Spleen (tissue), 7 donors: ENCODE data around the gene HNF4A.

ENCODE experiments used
- POLR2A ChIP-seq, 3 donors: fragments of 450-650 bp; IDR thresholded peaks; one replicate each; pipeline ENCODE4 v1.5.1; 2017; ENCODE audit warnings: antibody characterized with exemption in 3 of 3, mild to moderate bottlenecking in 1 of 3
- TF ChIP-seq, protein P1 (sequence below), 11 experiments: fragments of 200-600 bp in 7 of 11; fragments of 450-650 bp in 4 of 11; sonication (generic) in 4 of 11; IDR thresholded peaks in 8 of 11; conservative IDR thresholded peaks in 3 of 11; 1 replicate in 7 of 11; 2 replicates in 4 of 11; pipeline versions ENCODE4 v1.4.0 to v1.8.0; 2016 to 2021; ENCODE audit warnings: antibody characterized with exemption in 11 of 11, inconsistent platforms in 4 of 11, mild to moderate bottlenecking in 1 of 11
- donor health status: DM: no; HTN: no; CAD: no; lungs with moderate emphysema.
- donor health status: DM: no; HTN: no; CAD: no.
- donor health status: DM: no; HTN: no; CAD: no.

DNA sequence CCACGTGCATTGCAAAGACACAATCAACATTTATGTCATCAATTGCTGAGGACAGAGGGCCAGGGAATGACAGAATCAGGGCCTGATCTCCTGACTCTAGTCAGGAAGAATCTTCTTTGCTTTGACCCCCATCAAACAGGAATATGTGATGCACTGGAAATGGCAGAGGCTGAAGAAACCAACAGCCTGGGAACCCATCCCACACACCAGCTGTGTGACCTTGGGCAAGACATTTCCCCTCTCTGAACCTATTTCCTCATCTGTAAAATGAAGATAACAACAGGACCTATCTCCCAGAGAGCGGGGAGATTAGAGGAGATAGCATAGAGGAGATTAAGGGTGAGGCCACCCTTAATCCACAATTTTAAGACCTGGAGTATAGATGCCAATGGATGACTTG, 1.5 kb downstream of the HNF4A start:
- TF ChIP-seq, protein P1, sequence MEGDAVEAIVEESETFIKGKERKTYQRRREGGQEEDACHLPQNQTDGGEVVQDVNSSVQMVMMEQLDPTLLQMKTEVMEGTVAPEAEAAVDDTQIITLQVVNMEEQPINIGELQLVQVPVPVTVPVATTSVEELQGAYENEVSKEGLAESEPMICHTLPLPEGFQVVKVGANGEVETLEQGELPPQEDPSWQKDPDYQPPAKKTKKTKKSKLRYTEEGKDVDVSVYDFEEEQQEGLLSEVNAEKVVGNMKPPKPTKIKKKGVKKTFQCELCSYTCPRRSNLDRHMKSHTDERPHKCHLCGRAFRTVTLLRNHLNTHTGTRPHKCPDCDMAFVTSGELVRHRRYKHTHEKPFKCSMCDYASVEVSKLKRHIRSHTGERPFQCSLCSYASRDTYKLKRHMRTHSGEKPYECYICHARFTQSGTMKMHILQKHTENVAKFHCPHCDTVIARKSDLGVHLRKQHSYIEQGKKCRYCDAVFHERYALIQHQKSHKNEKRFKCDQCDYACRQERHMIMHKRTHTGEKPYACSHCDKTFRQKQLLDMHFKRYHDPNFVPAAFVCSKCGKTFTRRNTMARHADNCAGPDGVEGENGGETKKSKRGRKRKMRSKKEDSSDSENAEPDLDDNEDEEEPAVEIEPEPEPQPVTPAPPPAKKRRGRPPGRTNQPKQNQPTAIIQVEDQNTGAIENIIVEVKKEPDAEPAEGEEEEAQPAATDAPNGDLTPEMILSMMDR (IDR thresholded peaks at IDR 0.05 in 8 of 11, conservative IDR thresholded peaks at IDR 0.05 in 3 of 11): no peak
- no peak for TF ChIP-seq POLR2A (IDR thresholded peaks at IDR 0.05)
